Measurements from ENCODE around the gene C1QTNF7.

C1QTNF7 gene

GRCh38 chr4:15451866-15452765 lies 24.3 kb downstream of the C1QTNF7 start:
- no peak for DNase-seq (ENCODE audit: extremely low read depth in 1 of 2, low read depth in 1 of 2)

GRCh38 chr4:15455290-15455689 lies 27.5 kb downstream of the C1QTNF7 start:
- no peak for DNase-seq (ENCODE audit: extremely low read depth in 1 of 2, low read depth in 1 of 2)

- DNase-seq (ENCODE audit: extremely low read depth in 1 of 2, low read depth in 1 of 2), result no peak
These were observed 29.8 kb downstream of the C1QTNF7 start for GRCh38 chr4:15457406-15458201.

DNA sequence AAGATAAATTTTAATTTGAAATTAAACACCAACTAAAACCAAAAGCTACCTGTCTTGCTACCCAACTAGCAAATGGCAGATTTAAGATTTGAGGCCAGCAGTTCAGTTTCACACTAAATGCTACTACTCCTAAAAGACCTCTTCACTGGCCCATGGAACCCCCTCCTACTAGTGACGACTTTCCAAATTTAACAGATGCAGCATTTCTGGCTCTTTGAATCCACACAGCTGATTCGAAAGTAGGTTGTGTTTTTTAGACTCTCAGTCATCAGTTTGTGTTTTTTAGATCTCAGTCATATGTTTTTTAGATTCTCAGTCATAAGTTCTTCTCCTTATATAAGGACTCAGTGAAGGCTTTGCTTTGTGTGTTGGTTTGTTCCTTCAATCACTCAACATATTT lies 30.8 kb downstream of the C1QTNF7 start:
- no peak for DNase-seq (ENCODE audit: extremely low read depth in 1 of 2, low read depth in 1 of 2)

GRCh38 chr4:15459706-15460105 lies 31.9 kb downstream of the C1QTNF7 start:
- DNase-seq (ENCODE audit: extremely low read depth in 1 of 2, low read depth in 1 of 2), result no peak

DNA sequence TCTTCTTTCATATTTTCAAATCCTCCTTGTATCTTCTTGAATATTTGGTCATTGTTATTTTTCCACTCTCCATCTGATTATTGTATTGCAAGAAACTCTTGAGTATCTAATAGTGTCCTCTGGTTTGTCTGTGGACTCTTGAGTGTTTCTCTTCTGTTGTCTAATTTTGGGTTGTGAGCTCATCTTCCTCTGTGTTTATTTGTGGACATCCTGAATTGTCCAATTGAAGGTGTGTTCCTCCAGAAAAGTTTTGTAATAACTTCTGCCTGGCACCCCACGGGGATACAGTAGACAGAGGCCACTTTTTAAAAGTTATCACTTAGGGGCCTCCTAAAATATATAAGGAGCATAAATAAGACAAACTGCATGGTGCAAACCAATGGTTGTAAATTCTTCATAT lies 38.8 kb downstream of the C1QTNF7 start:
- no peak for DNase-seq (ENCODE audit: extremely low read depth in 1 of 2, low read depth in 1 of 2)

GRCh38 chr4:15469402-15470127 lies 41.7 kb downstream of the C1QTNF7 start, which contains the start of gene CC2D2A:
TSS of gene CC2D2A (plus strand) at chr4:15469882. CDS start at chr4:15475933, 6,051 bp downstream.
- DNase-seq (ENCODE audit: extremely low read depth in 1 of 2, low read depth in 1 of 2), result no peak

- no peak for DNase-seq (ENCODE audit: extremely low read depth in 1 of 2, low read depth in 1 of 2)
These were observed 42.3 kb downstream of the C1QTNF7 start for GRCh38 chr4:15470128-15470475.

GRCh38 chr4:15476396-15476795 lies 48.6 kb downstream of the C1QTNF7 start:
- no peak for DNase-seq (ENCODE audit: extremely low read depth in 1 of 2, low read depth in 1 of 2)

DNA sequence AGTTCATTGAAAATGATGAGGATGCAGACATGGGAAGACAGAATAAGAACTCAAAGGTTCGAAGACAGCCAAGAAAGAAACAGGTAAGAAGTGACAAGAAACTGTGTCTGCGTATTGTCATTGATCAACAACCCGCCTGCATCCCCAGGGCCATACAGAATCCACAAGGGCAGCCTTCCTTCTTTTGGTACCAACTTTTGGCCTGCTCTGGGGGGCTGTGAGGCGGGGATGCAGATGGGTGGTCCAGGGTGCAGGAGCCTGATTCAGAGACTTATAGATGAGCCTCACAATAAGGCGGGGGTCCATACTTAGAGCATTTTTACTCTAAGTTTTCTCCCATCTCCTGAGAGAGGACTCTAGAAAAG lies 50.9 kb downstream of the C1QTNF7 start:
- no peak for DNase-seq (ENCODE audit: extremely low read depth in 1 of 2, low read depth in 1 of 2)

GRCh38 chr4:15479089-15479912 lies 51.5 kb downstream of the C1QTNF7 start:
- DNase-seq (ENCODE audit: extremely low read depth in 1 of 2, low read depth in 1 of 2), result no peak

DNA sequence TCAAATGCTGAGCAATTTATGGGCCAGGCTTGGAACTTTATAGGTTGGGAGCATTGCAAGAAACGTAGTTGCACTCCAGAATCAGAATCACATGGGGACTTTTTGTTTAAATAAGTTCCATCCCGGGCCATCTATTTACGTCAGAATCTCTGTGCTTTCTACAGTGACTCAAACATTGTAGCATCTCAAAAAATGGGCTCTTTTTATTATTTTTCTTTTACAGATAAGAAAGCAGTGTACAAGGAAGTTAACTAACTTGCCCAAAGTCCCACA lies 52.0 kb downstream of the C1QTNF7 start:
- no peak for DNase-seq (ENCODE audit: extremely low read depth in 1 of 2, low read depth in 1 of 2)

- DNase-seq (ENCODE audit: extremely low read depth in 1 of 2, low read depth in 1 of 2), result no peak
These were observed 54.3 kb downstream of the C1QTNF7 start for GRCh38 chr4:15481961-15482745.

GRCh38 chr4:15482842-15483241 lies 55.0 kb downstream of the C1QTNF7 start:
- no peak for DNase-seq (ENCODE audit: extremely low read depth in 1 of 2, low read depth in 1 of 2)

- no peak for DNase-seq (ENCODE audit: extremely low read depth in 1 of 2, low read depth in 1 of 2)
These were observed 60.3 kb downstream of the C1QTNF7 start for GRCh38 chr4:15488136-15488535.

- no peak for DNase-seq (ENCODE audit: extremely low read depth in 1 of 2, low read depth in 1 of 2)
These were observed 61.0 kb downstream of the C1QTNF7 start for GRCh38 chr4:15488658-15489470.

DNA sequence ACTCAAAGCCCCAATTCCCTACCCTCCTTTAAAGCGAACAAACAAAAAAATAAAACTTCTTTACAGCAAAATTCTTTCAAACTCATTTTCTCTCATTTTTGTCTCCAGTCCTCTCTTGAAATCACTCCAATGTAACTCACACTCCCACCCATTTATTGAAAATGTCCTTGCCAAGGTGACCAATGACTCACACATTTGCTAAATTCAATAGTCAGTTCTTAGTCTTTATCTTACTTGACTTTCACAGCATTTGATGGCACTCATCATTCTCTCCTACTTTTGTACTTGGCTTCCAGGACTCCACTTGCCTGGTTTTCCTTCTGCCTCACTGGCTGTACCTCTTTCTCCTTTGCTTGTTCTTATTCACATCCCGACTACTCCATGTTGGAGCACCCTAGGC lies 61.7 kb downstream of the C1QTNF7 start:
- no peak for DNase-seq (ENCODE audit: extremely low read depth in 1 of 2, low read depth in 1 of 2)

- DNase-seq (ENCODE audit: extremely low read depth in 1 of 2, low read depth in 1 of 2), result no peak
These were observed 65.6 kb downstream of the C1QTNF7 start for GRCh38 chr4:15493411-15493810.

DNA sequence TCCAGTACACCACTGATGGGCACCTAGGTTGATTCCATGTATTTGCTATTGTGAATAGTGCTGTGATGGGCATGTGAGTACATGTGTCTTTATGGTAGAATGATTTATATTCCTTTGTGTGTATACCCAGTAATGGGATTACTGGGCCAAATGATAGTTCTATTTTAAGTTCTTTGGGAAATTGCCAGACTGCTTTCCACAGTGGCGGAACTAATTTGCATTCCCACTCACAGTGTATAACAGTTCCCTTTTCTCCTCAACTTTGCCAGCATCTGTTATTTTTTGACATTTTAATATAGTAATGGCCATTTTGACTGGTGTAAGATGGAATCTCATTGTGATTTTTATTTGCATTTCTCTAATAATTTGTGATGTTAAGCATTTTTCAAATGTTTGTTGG lies 67.8 kb downstream of the C1QTNF7 start:
- no peak for DNase-seq (ENCODE audit: extremely low read depth in 1 of 2, low read depth in 1 of 2)
